ENCODE results near the gene RUFY4. TPM values are rescaled to one million over a fixed set of nuclear protein-coding genes. Genes with fewer than 3 reads are reported as not detected.

RUFY4 gene
- total and polyA plus RNA-seq, 2 donors (not counting 3 experiments of a cell fraction or from before 2014, with no cell fraction given): not detected

GRCh38 chr2:218130822-218131221, 61.8 kb downstream of the RUFY4 start:
- H3K4me2 ChIP-seq (ENCODE audit: insufficient read depth, low read length): no peak overlapping the region
- H3K4me1 ChIP-seq (ENCODE audit: control insufficient read depth, extremely low read depth, insufficient read depth, low read length): no peaks in the 10 kb centered on the region
- H4K20me1 ChIP-seq (replicated peaks; ENCODE audit: control insufficient read depth, extremely low read depth, insufficient read depth, low read length): no peaks in the 10 kb centered on the region
- no peaks in the 10 kb centered on the region for H3K9me1 ChIP-seq (replicated peaks; ENCODE audit: control insufficient read depth, extremely low read depth, insufficient read depth, low read length)
- H2AFZ ChIP-seq (ENCODE audit: low read depth, low read length): no peak overlapping the region
- ChIA-PET POLR2A (no interaction called here), CTCF (no interaction called here)
- no peak overlapping the region for H3K9ac ChIP-seq (replicated peaks; ENCODE audit: extremely low read depth, insufficient read depth, low read length)
- peaks cover 2 to 3% of the 10 kb centered on the region in 2 experiments for H3K27me3 ChIP-seq (ENCODE audit: control insufficient read depth in 2 of 2, insufficient read depth in 2 of 2, low read length in 2 of 2)
- dilution Hi-C loops (cut with MboI; ENCODE audit: extremely low pct_ligation_motif_present, low sequenced_read_pairs): no loop called here
- no peak overlapping the region for H3K27ac ChIP-seq (ENCODE audit: insufficient read depth, low read depth, low read length)
- BruUV-seq (replicated peaks): no TSS peak
- no peaks in the 10 kb centered on the region for H3K9me3 ChIP-seq (replicated peaks; ENCODE audit: control insufficient read depth, insufficient read depth, low read length)
- no peaks in the 10 kb centered on the region for H3K36me3 ChIP-seq (ENCODE audit: control insufficient read depth in 2 of 2, extremely low read depth in 1 of 2, insufficient read depth in 2 of 2, low read length in 2 of 2)
- intact Hi-C loops (cut with micrococcal nuclease): no loop called here
- TF ChIP-seq CTCF (IDR thresholded peaks at IDR 0.05; ENCODE audit: extremely low read depth in 1 of 2, insufficient read depth in 1 of 2, low read depth in 1 of 2, low read length in 2 of 2) (no peak), GATA2 (IDR thresholded peaks at IDR 0.05; ENCODE audit: insufficient read depth, insufficient read length, low read depth, low read length) (no peak), POLR2A (IDR thresholded peaks at IDR 0.05; ENCODE audit: low read depth, low read length) (no peak), EZH2 (IDR thresholded peaks at IDR 0.05; ENCODE audit: borderline replicate concordance, low read depth, low read length, severe bottlenecking) (no peak), FOS (IDR thresholded peaks at IDR 0.05; ENCODE audit: borderline replicate concordance, insufficient read depth, low read length) (no peak), POLR2AphosphoS5 (IDR thresholded peaks at IDR 0.05; ENCODE audit: insufficient read depth, low read depth, low read length) (no peak), MYC (IDR thresholded peaks at IDR 0.05; ENCODE audit: low read depth, low read length) (no peak), JUN (IDR thresholded peaks at IDR 0.05; ENCODE audit: borderline replicate concordance, insufficient read depth, insufficient read length, low read depth) (no peak)
- TF ChIP-seq, protein P1, sequence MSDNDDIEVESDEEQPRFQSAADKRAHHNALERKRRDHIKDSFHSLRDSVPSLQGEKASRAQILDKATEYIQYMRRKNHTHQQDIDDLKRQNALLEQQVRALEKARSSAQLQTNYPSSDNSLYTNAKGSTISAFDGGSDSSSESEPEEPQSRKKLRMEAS (IDR thresholded peaks at IDR 0.05; ENCODE audit: insufficient read depth, insufficient read length): no peak
- H3K79me2 ChIP-seq (ENCODE audit: control insufficient read depth, insufficient read depth, low read length): no peaks in the 10 kb centered on the region
- DNase-seq (ENCODE audit: low read depth, low spot score) (no peak), FAIRE-seq (no peak)
- no peak overlapping the region for H3K4me3 ChIP-seq (replicated peaks in 1 of 3; ENCODE audit: insufficient read depth in 1 of 3, low read depth in 1 of 3, low read length in 3 of 3)

Measured in endothelial cell of umbilical vein (primary cell).